IMR-90 (cell line): Measurements from ENCODE around the gene ZC3H8.

Experiments used
- BHLHE40 ChIP-seq: fragments of 150-350 bp; IDR thresholded peaks from 2 replicates; pipeline ENCODE4 v1.6.1; 2016; ENCODE audit warnings: mild to moderate bottlenecking, low read depth, low read length
- CEBPB ChIP-seq: IDR thresholded peaks from 2 replicates; pipeline ENCODE4 v1.6.1; 2012; ENCODE audit warnings: low read depth, low read length, improper control_type of control experiment
- CHD1 ChIP-seq: IDR thresholded peaks from 2 replicates; pipeline ENCODE4 v1.6.1; 2012; ENCODE audit warnings: low read depth, low read length, improper control_type of control experiment
- CTCF ChIP-seq: conservative IDR thresholded peaks from 2 replicates; pipeline ENCODE4 v1.5.1; 2012; ENCODE audit warnings: mild to moderate bottlenecking, low read depth, low read length, improper control_type of control experiment
- FOS ChIP-seq: fragments of 150-350 bp; IDR thresholded peaks from 2 replicates; pipeline ENCODE4 v1.6.1; 2016; ENCODE audit warnings: low read depth, low read length
- MAFK ChIP-seq: IDR thresholded peaks from 2 replicates; pipeline ENCODE4 v1.6.1; 2012; ENCODE audit warnings: low read depth, low read length, improper control_type of control experiment
- MAZ ChIP-seq: IDR thresholded peaks from 2 replicates; pipeline ENCODE4 v1.6.1; 2012; ENCODE audit warnings: low read depth, mild to moderate bottlenecking, low read length, improper control_type of control experiment, moderate library complexity, borderline replicate concordance
- MXI1 ChIP-seq: IDR thresholded peaks from 2 replicates; pipeline ENCODE4 v1.6.1; 2012; ENCODE audit warnings: low read depth, mild to moderate bottlenecking, low read length, moderate library complexity, borderline replicate concordance
- POLR2A ChIP-seq: IDR thresholded peaks from 2 replicates; pipeline ENCODE4 v1.6.1; 2012; ENCODE audit warnings: mild to moderate bottlenecking, low read depth, low read length
- RAD21 ChIP-seq: IDR thresholded peaks from 2 replicates; pipeline ENCODE4 v1.6.1; 2012; ENCODE audit warnings: low read length, improper control_type of control experiment
- RCOR1 ChIP-seq: IDR thresholded peaks from 2 replicates; pipeline ENCODE4 v1.6.1; 2012; ENCODE audit warnings: mild to moderate bottlenecking, low read length, improper control_type of control experiment; ENCODE audit not compliant: insufficient replicate concordance
- SMC3 ChIP-seq: fragments of 150-350 bp; IDR thresholded peaks from 2 replicates; pipeline ENCODE4 v1.6.1; 2016; ENCODE audit warnings: low read depth, mild to moderate bottlenecking, antibody characterized with exemption, low read length, moderate library complexity
- TF ChIP-seq, protein P1 (sequence below): fragments of 150-350 bp; IDR thresholded peaks from 2 replicates; pipeline ENCODE4 v1.6.1; 2016; ENCODE audit warnings: low read depth, mild to moderate bottlenecking, low read length, moderate library complexity, borderline replicate concordance
- TF ChIP-seq, protein P2 (sequence below): fragments of 150-350 bp; IDR thresholded peaks from 2 replicates; pipeline ENCODE4 v1.6.1; 2017; ENCODE audit warnings: mild to moderate bottlenecking, antibody characterized with exemption, low read length, low read depth

DNA sequence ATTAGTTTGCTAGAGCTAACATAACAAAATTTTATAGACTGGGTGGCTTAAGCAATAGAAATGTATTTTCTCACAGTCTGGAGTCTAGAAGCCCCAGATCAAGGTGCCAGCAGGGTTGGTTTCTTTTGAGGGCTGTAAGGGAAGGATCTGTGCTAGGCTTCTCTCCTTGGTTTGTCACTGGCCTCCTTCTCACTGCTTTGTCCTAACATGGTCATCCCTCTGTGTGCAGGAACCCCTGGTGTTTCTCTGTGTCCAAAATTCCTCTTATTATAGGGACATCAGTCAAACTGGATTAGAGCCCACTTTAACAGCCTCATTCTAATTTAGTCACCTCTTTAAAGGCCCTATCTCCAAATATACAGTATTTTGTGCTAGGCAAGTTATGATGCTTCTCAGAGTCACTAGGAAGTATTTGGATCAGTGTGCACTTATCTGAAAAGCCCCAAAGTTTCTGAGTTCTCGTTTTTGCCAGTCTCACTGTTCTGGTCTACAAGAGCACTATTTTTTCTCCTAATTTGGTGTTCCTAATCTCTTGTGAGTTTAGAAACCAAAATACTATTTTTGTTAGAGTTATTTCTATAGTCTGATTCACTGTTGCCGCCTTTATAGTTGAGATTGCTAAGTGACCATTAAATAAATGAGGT is 49.6 kb upstream of the ZC3H8 start:
- TF ChIP-seq FOS (no peak), CTCF (no peak), POLR2A (no peak), RAD21 (no peak), CHD1 (no peak), MXI1 (no peak), CEBPB (no peak), BHLHE40 (no peak), SMC3 (no peak), MAZ (no peak), MAFK (no peak), RCOR1 (no peak)
- TF ChIP-seq, protein P1, sequence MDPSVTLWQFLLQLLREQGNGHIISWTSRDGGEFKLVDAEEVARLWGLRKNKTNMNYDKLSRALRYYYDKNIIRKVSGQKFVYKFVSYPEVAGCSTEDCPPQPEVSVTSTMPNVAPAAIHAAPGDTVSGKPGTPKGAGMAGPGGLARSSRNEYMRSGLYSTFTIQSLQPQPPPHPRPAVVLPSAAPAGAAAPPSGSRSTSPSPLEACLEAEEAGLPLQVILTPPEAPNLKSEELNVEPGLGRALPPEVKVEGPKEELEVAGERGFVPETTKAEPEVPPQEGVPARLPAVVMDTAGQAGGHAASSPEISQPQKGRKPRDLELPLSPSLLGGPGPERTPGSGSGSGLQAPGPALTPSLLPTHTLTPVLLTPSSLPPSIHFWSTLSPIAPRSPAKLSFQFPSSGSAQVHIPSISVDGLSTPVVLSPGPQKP = no peak
- TF ChIP-seq, protein P2, sequence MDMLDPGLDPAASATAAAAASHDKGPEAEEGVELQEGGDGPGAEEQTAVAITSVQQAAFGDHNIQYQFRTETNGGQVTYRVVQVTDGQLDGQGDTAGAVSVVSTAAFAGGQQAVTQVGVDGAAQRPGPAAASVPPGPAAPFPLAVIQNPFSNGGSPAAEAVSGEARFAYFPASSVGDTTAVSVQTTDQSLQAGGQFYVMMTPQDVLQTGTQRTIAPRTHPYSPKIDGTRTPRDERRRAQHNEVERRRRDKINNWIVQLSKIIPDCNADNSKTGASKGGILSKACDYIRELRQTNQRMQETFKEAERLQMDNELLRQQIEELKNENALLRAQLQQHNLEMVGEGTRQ = no peak
